Neural progenitor cell (in vitro differentiated cells): ENCODE data around the gene ARID5B. TPM values are rescaled to one million over a fixed set of nuclear protein-coding genes. Genes with fewer than 3 reads are reported as not detected.

Experiments used
- DNase-seq: peaks from one replicate; pipeline ENCODE4 v3.0.0-alpha.2; 2016; ENCODE audit warnings: low spot score
- H2AFZ ChIP-seq: fragments of 200-600 bp; sonication (generic); replicated peaks from 2 replicates; pipeline ENCODE4 v1.6.1; 2016; ENCODE audit warnings: antibody characterized with exemption
- H3F3A ChIP-seq: fragments of 200-600 bp; sonication (generic); 2 replicates; pipeline ENCODE4 v1.6.1; 2016; ENCODE audit warnings: antibody characterized with exemption, low read depth
- H3K27ac ChIP-seq: fragments of 200-600 bp; sonication (generic); 2 replicates; pipeline ENCODE4 v1.5.1; 2016; ENCODE audit warnings: mild to moderate bottlenecking
- H3K27me3 ChIP-seq: fragments of 200-600 bp; sonication (generic); 2 replicates; pipeline ENCODE4 v1.6.1; 2016; ENCODE audit warnings: mild to moderate bottlenecking, moderate library complexity
- H3K36me3 ChIP-seq: fragments of 200-600 bp; sonication (generic); 2 replicates; pipeline ENCODE4 v1.5.1; 2016
- H3K4me1 ChIP-seq: fragments of 200-600 bp; sonication (generic); 2 replicates; pipeline ENCODE4 v1.6.1; 2016; ENCODE audit warnings: mixed run types
- H3K4me2 ChIP-seq: fragments of 200-600 bp; sonication (generic); 2 replicates; pipeline ENCODE4 v1.6.1; 2016
- H3K4me3 ChIP-seq: fragments of 200-600 bp; sonication (generic); 2 replicates; pipeline ENCODE4 v1.5.1; 2016
- H3K79me2 ChIP-seq: fragments of 200-600 bp; sonication (generic); 2 replicates; pipeline ENCODE4 v1.6.1; 2016; ENCODE audit warnings: low read depth
- H3K9ac ChIP-seq: fragments of 200-600 bp; sonication (generic); 2 replicates; pipeline ENCODE4 v1.6.1; 2016
- H3K9me3 ChIP-seq: fragments of 200-600 bp; sonication (generic); 2 replicates; pipeline ENCODE4 v1.5.1; 2016; ENCODE audit warnings: low read depth
- H4K20me1 ChIP-seq: fragments of 200-600 bp; sonication (generic); 2 replicates; pipeline ENCODE4 v1.6.1; 2016; ENCODE audit warnings: low read depth
- H3K27ac Mint-ChIP-seq: 3 replicates; pipeline ENCODE4 v1.8.0; 2021; ENCODE audit warnings: mixed read lengths
- H3K27me3 Mint-ChIP-seq: 2 replicates; pipeline ENCODE4 v1.8.0; 2022; ENCODE audit warnings: low read depth, mild to moderate bottlenecking, inconsistent platforms, moderate library complexity, mixed read lengths; ENCODE audit not compliant: insufficient read depth
- H3K36me3 Mint-ChIP-seq: 3 replicates; pipeline ENCODE4 v1.8.0; 2021; ENCODE audit warnings: mixed read lengths
- H3K4me1 Mint-ChIP-seq: 3 replicates; pipeline ENCODE4 v1.8.0; 2021; ENCODE audit warnings: mixed read lengths
- H3K4me3 Mint-ChIP-seq: 3 replicates; pipeline ENCODE4 v1.8.0; 2021; ENCODE audit warnings: mild to moderate bottlenecking, moderate library complexity, mixed read lengths
- H3K9me3 Mint-ChIP-seq: 3 replicates; pipeline ENCODE4 v1.8.0; 2020; ENCODE audit warnings: mixed read lengths
- EZH2 ChIP-seq: fragments of 200-600 bp; sonication (generic); IDR thresholded peaks from 2 replicates; pipeline ENCODE4 v1.6.1; 2017; ENCODE audit warnings: antibody characterized with exemption, mild to moderate bottlenecking, moderate library complexity
- EZH2phosphoT487 ChIP-seq: fragments of 200-600 bp; sonication (generic); IDR thresholded peaks from 2 replicates; pipeline ENCODE4 v1.6.1; 2017; ENCODE audit warnings: antibody characterized with exemption
- total RNA-seq: library from RNA; depleted of rRNA; stranded (reverse); fragments of >200 nt; gene quantifications from 2 replicates; pipeline ENCODE4 v1.2.3, GENCODE V29; 2015; ENCODE audit warnings: low replicate concordance
- TF ChIP-seq, protein P1 (sequence below): fragments of 200-600 bp; sonication (generic); IDR thresholded peaks from 2 replicates; pipeline ENCODE4 v1.5.1; 2017; ENCODE audit warnings: antibody characterized with exemption, mild to moderate bottlenecking

Gene ARID5B
- total RNA-seq, 1 donor from 2014 or later, result 1.5 TPM

GRCh38 chr10:62019685-62020359 lies 118.3 kb downstream of the ARID5B start:
- no peaks in the 10 kb centered on the region for H3K27me3 ChIP-seq
- H3K27ac ChIP-seq, result peak overlapping the region; percentile 80
- H3K9me3 Mint-ChIP-seq, result peaks cover 3% of the 10 kb centered on the region
- DNase-seq, result no peak
- H3K9ac ChIP-seq, result no peak overlapping the region
- TF ChIP-seq, protein P1, sequence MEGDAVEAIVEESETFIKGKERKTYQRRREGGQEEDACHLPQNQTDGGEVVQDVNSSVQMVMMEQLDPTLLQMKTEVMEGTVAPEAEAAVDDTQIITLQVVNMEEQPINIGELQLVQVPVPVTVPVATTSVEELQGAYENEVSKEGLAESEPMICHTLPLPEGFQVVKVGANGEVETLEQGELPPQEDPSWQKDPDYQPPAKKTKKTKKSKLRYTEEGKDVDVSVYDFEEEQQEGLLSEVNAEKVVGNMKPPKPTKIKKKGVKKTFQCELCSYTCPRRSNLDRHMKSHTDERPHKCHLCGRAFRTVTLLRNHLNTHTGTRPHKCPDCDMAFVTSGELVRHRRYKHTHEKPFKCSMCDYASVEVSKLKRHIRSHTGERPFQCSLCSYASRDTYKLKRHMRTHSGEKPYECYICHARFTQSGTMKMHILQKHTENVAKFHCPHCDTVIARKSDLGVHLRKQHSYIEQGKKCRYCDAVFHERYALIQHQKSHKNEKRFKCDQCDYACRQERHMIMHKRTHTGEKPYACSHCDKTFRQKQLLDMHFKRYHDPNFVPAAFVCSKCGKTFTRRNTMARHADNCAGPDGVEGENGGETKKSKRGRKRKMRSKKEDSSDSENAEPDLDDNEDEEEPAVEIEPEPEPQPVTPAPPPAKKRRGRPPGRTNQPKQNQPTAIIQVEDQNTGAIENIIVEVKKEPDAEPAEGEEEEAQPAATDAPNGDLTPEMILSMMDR, result no peak
- no peak for TF ChIP-seq EZH2phosphoT487
- no peak for TF ChIP-seq EZH2
- no peaks in the 10 kb centered on the region for H3K79me2 ChIP-seq
- peaks cover 19% of the 10 kb centered on the region for H3K4me1 Mint-ChIP-seq
- no peak overlapping the region for H3K27ac Mint-ChIP-seq
- no peaks in the 10 kb centered on the region for H4K20me1 ChIP-seq
- H3K4me3 ChIP-seq, result no peak overlapping the region
- peak overlapping the region; percentile 81 for H2AFZ ChIP-seq
- H3K9me3 ChIP-seq, result no peaks in the 10 kb centered on the region
- H3K4me1 ChIP-seq, result peaks cover 31% of the 10 kb centered on the region
- H3K36me3 ChIP-seq, result no peaks in the 10 kb centered on the region
- H3K27me3 Mint-ChIP-seq, result peaks cover 2% of the 10 kb centered on the region
- peaks cover 9% of the 10 kb centered on the region for H3F3A ChIP-seq
- H3K36me3 Mint-ChIP-seq, result peaks cover 5% of the 10 kb centered on the region
- no peak overlapping the region for H3K4me3 Mint-ChIP-seq
- peak overlapping the region; percentile 14 for H3K4me2 ChIP-seq

DNA sequence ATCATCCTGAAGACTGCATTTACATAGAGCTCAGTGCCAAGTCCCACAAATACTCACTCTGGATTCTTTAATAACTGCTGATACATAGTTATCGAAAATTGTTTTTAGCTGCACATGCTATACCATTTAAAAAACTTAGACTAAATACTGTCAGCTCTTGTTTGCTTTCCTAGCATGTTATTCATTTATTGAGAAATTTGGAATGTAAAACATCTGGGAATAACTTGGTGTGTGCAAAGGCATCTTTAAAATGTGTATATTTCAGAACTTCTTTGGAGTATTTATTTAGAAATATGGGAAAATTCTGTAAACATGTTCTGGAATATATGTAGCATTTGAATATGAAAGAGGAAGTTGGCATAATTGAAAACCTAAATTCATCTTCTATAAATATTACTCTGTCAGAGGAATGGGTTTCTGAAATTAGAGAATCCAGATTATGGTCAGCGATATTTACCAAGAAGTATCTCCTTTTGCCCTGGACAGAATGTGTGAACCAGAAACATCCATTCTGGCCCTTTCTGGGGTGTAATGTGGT lies 119.7 kb downstream of the ARID5B start:
- no peak for DNase-seq
- Mint-ChIP-seq H3K27me3 (peaks cover 2% of the 10 kb centered on the region), H3K4me3 (no peak overlapping the region), H3K9me3 (peaks cover 3% of the 10 kb centered on the region), H3K36me3 (peaks cover 5% of the 10 kb centered on the region), H3K27ac (no peak overlapping the region), H3K4me1 (peaks cover 19% of the 10 kb centered on the region)
- no peaks in the 10 kb centered on the region for H4K20me1 ChIP-seq
- H3K4me1 ChIP-seq, result peaks cover 31% of the 10 kb centered on the region
- H3K9ac ChIP-seq, result no peak overlapping the region
- no peak overlapping the region for H3K4me3 ChIP-seq
- H3K27ac ChIP-seq, result no peak overlapping the region
- peaks cover 9% of the 10 kb centered on the region for H3F3A ChIP-seq
- H3K79me2 ChIP-seq, result no peaks in the 10 kb centered on the region
- TF ChIP-seq EZH2phosphoT487 (no peak), EZH2 (no peak)
- TF ChIP-seq, protein P1, result no peak
- no peaks in the 10 kb centered on the region for H3K27me3 ChIP-seq
- no peaks in the 10 kb centered on the region for H3K36me3 ChIP-seq
- no peak overlapping the region for H3K4me2 ChIP-seq
- no peak overlapping the region for H2AFZ ChIP-seq
- no peaks in the 10 kb centered on the region for H3K9me3 ChIP-seq

DNA sequence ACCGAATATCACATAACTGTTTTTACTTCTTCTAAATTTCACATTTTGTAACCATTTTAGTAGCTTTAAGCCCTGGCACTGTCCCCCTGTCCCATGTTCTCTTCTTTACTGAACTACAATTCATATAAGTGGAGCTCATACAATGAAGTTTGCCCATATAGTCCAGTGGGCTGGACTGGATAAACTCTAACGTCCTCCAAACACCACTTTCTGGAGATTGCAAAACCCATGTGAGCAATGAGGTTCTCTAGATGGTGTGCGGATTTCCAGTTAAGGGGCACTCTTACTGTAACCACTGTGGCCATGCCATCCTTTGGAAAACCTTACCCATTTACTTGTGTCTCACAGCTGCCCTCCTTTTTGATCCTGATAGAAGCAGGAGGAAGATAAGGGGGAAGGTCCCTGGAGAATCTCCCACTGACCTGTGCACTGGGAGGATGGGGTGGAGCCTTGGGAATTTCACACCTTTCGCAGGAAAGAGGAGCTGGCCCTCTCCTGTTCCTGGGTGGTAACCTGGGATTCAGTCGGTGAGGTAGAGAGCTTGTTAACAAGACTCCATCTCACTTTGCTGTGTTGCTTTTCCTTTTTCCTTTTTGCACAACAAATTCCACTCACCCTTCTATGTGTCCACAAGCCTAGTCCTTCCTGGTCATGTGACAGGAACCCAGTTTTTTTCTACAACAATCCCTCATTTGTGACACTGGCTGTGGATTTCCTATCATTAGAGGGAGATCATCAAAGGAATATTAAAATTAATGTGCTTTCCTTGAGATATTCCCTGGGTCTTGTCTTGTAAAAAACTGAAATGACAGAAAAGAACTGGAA lies 120.7 kb downstream of the ARID5B start:
- peaks cover 9% of the 10 kb centered on the region for H3F3A ChIP-seq
- Mint-ChIP-seq H3K36me3 (peaks cover 5% of the 10 kb centered on the region), H3K9me3 (peaks cover 3% of the 10 kb centered on the region), H3K27me3 (peaks cover 2% of the 10 kb centered on the region), H3K4me1 (peaks cover 19% of the 10 kb centered on the region), H3K27ac (no peak overlapping the region), H3K4me3 (no peak overlapping the region)
- H3K9ac ChIP-seq, result no peak overlapping the region
- no peaks in the 10 kb centered on the region for H4K20me1 ChIP-seq
- no peaks in the 10 kb centered on the region for H3K79me2 ChIP-seq
- no peak overlapping the region for H3K4me3 ChIP-seq
- H3K27ac ChIP-seq, result no peak overlapping the region
- TF ChIP-seq, protein P1, result no peak
- TF ChIP-seq EZH2 (no peak), EZH2phosphoT487 (no peak)
- H3K27me3 ChIP-seq, result no peaks in the 10 kb centered on the region
- no peaks in the 10 kb centered on the region for H3K9me3 ChIP-seq
- H3K4me2 ChIP-seq, result no peak overlapping the region
- peaks cover 31% of the 10 kb centered on the region for H3K4me1 ChIP-seq
- H3K36me3 ChIP-seq, result no peaks in the 10 kb centered on the region
- DNase-seq, result no peak
- no peak overlapping the region for H2AFZ ChIP-seq
